Stimulated activated CD8-positive, alpha-beta memory T cell treated with anti-CD3 and anti-CD28 coated beads, Interleukin-15, amount 100 ng/mL, for 1 hour (primary cell): ENCODE data around the gene CTNNA3.
"Not testable (repeated sequence)": the region's sequence is repeated elsewhere in the genome, so short reads cannot be mapped to it uniquely, and the experiment has no call there.

Source experiments
- DNase-seq: peaks from one replicate; pipeline ENCODE4 v3.0.0-alpha.2; 2020; ENCODE audit warnings: low read depth

Gene CTNNA3

GRCh38 chr10:67246066-67246555, 449.9 kb downstream of the CTNNA3 start:
- no peak for DNase-seq

- no peak for DNase-seq
These were observed 453.5 kb downstream of the CTNNA3 start for GRCh38 chr10:67242528-67242927.

GRCh38 chr10:67241451-67241850, 454.5 kb downstream of the CTNNA3 start:
- DNase-seq = no peak

GRCh38 chr10:67239864-67240497, 456.0 kb downstream of the CTNNA3 start:
- no peak for DNase-seq

GRCh38 chr10:67230680-67231500, 465.1 kb downstream of the CTNNA3 start:
- DNase-seq = not testable (repeated sequence)

GRCh38 chr10:67225226-67225625, 470.8 kb downstream of the CTNNA3 start:
- DNase-seq = no peak

GRCh38 chr10:67224553-67224952, 471.4 kb downstream of the CTNNA3 start:
- no peak for DNase-seq

GRCh38 chr10:67222934-67223333, 473.1 kb downstream of the CTNNA3 start:
- no peak for DNase-seq

GRCh38 chr10:67221939-67222494, 474.0 kb downstream of the CTNNA3 start:
- no peak for DNase-seq

GRCh38 chr10:67211680-67212079, 484.3 kb downstream of the CTNNA3 start:
- DNase-seq = no peak

- DNase-seq = not testable (repeated sequence)
These were observed 488.1 kb downstream of the CTNNA3 start for GRCh38 chr10:67207923-67208322.

GRCh38 chr10:67200913-67201564, 495.0 kb downstream of the CTNNA3 start:
- DNase-seq = no peak

GRCh38 chr10:67175354-67175753, 520.6 kb downstream of the CTNNA3 start:
- DNase-seq = no peak

- no peak for DNase-seq
These were observed 522.2 kb downstream of the CTNNA3 start for GRCh38 chr10:67173787-67174186.

- no peak for DNase-seq
These were observed 524.0 kb downstream of the CTNNA3 start for GRCh38 chr10:67171970-67172369.

- DNase-seq = no peak
These were observed 539.8 kb downstream of the CTNNA3 start for GRCh38 chr10:67156239-67156638.

GRCh38 chr10:67151471-67151870, 544.5 kb downstream of the CTNNA3 start:
- no peak for DNase-seq

GRCh38 chr10:67144530-67144929, 551.5 kb downstream of the CTNNA3 start:
- no peak for DNase-seq

GRCh38 chr10:67141300-67141699, 554.7 kb downstream of the CTNNA3 start:
- DNase-seq = no peak

GRCh38 chr10:67140641-67141040, 555.4 kb downstream of the CTNNA3 start:
- no peak for DNase-seq

- DNase-seq = no peak
These were observed 568.6 kb downstream of the CTNNA3 start for GRCh38 chr10:67127441-67127840.

- DNase-seq = no peak
These were observed 576.3 kb downstream of the CTNNA3 start for GRCh38 chr10:67119651-67120050.

- DNase-seq = no peak
These were observed 580.0 kb downstream of the CTNNA3 start for GRCh38 chr10:67115972-67116371.
